HepG2 (cell line): ENCODE data around the gene TSPYL1. TPM values are rescaled to one million over a fixed set of nuclear protein-coding genes. Genes with fewer than 3 reads are reported as not detected.

Experiments used
- ATAC-seq: fragments of 200-7000 bp; cut with Tn5 transposase; 3 replicates; pipeline ENCODE4 v1.9.1; 2020; ENCODE audit warnings: mild to moderate bottlenecking, moderate library complexity
- BruUV-seq: library from RNA; stranded (reverse); fragments of 400-500 nt; replicated peaks from 2 replicates; lab custom pipeline; 2021; lab: Mats Ljungman, UMichigan
- CTCF ChIA-PET: fragments of 300-600 bp; formaldehyde crosslinking; extraction: SDS; loops from one replicate; lab custom pipeline; 2021; ENCODE audit warnings: low total read pairs, inconsistent platforms, low intra/inter-chr PET ratio; lab: Yijun Ruan, JAX
- POLR2A ChIA-PET: fragments of 350-600 bp; sonication (Branson Sonifier 250); formaldehyde crosslinking; loops from one replicate; lab custom pipeline; 2020; ENCODE audit warnings: antibody characterized with exemption, inconsistent platforms; lab: Yijun Ruan, JAX
- DNase-seq: peaks from one replicate; pipeline ENCODE4 v3.0.0-alpha.2; 2015; ENCODE audit warnings: low spot score
- FAIRE-seq: peaks from 3 replicates; lab custom pipeline; 2011; peaks lifted over from hg19 to GRCh38; lab: Jason Lieb, UNC
- H2AFZ ChIP-seq: one replicate; pipeline ENCODE4 v1.6.1; 2011; ENCODE audit warnings: low read length, inconsistent platforms
- H3K27ac ChIP-seq: fragments of 300-600 bp; 3 replicates; pipeline ENCODE4 v1.8.0; 2011; ENCODE audit warnings: mixed run types, mild to moderate bottlenecking, mixed read lengths, low read length, inconsistent platforms; ENCODE audit not compliant: insufficient read depth; ENCODE audit errors: extremely low read length
- H3K27me3 ChIP-seq, 2 experiments: fragments of 200-600 bp in 1 of 2; 2 replicates in 1 of 2; 3 replicates in 1 of 2; pipeline versions ENCODE4 v1.6.0 to v1.8.0; 2011; ENCODE audit warnings: low read length in 2 of 2, mild to moderate bottlenecking in 2 of 2, moderate library complexity in 2 of 2, inconsistent platforms in 1 of 2; ENCODE audit not compliant: insufficient read depth in 2 of 2, control insufficient read depth in 1 of 2
- H3K36me3 ChIP-seq, 2 experiments: fragments of 200-600 bp in 1 of 2; replicated peaks in 1 of 2; 2 replicates in 1 of 2; 3 replicates in 1 of 2; pipeline versions ENCODE4 v1.5.1 to v1.8.0; 2011; ENCODE audit warnings: low read length in 2 of 2, inconsistent platforms in 1 of 2; ENCODE audit not compliant: insufficient read depth in 2 of 2, control insufficient read depth in 1 of 2
- H3K4me1 ChIP-seq: 2 replicates; pipeline ENCODE4 v1.5.1; 2012; ENCODE audit warnings: low read length, inconsistent platforms; ENCODE audit not compliant: insufficient read depth
- H3K4me2 ChIP-seq: 2 replicates; pipeline ENCODE4 v1.6.0; 2011; ENCODE audit warnings: low read depth, low read length, inconsistent platforms
- H3K4me3 ChIP-seq, 3 experiments: fragments of 200-600 bp in 1 of 3; sonication (generic), shearing (Covaris generic) in 1 of 3; replicated peaks in 1 of 3; 2 replicates each; pipeline ENCODE4 v1.5.1; 2011 to 2016; ENCODE audit warnings: low read length in 3 of 3, inconsistent platforms in 2 of 3, low read depth in 2 of 3, mild to moderate bottlenecking in 2 of 3, control low read depth in 1 of 3, mixed read lengths in 1 of 3; ENCODE audit not compliant: insufficient read depth in 1 of 3
- H3K79me2 ChIP-seq: one replicate; pipeline ENCODE4 v1.6.1; 2011; ENCODE audit warnings: low read length, inconsistent platforms; ENCODE audit not compliant: insufficient read depth
- H3K9ac ChIP-seq: 2 replicates; pipeline ENCODE4 v1.6.0; 2011; ENCODE audit warnings: mild to moderate bottlenecking, low read depth, low read length, inconsistent platforms; ENCODE audit not compliant: insufficient read depth
- H3K9me3 ChIP-seq: 2 replicates; pipeline ENCODE4 v1.5.1; 2012; ENCODE audit warnings: mild to moderate bottlenecking, low read length
- H4K20me1 ChIP-seq: 2 replicates; pipeline ENCODE4 v1.6.0; 2011; ENCODE audit warnings: inconsistent platforms, mild to moderate bottlenecking, low read length, moderate library complexity; ENCODE audit not compliant: insufficient read depth
- TMF1 ChIP-seq: sonication (generic); formaldehyde crosslinking; IDR thresholded peaks from 2 replicates; pipeline ENCODE4 v1.8.1; 2022; ENCODE audit warnings: low read depth, missing genetic modification reagents
- ZBTB2 ChIP-seq: sonication (generic); formaldehyde crosslinking; IDR thresholded peaks from 2 replicates; pipeline ENCODE4 v1.8.0; 2022; ENCODE audit warnings: low read depth, missing genetic modification reagents
- ZFY ChIP-seq: sonication (generic); formaldehyde crosslinking; IDR thresholded peaks from 2 replicates; pipeline ENCODE4 v1.4.0; 2020; ENCODE audit warnings: missing genetic modification reagents
- ZNF414 ChIP-seq: sonication (generic); formaldehyde crosslinking; IDR thresholded peaks from 2 replicates; pipeline ENCODE4 v1.5.0; 2020; ENCODE audit warnings: missing genetic modification reagents
- ZNF607 ChIP-seq: sonication (generic); formaldehyde crosslinking; IDR thresholded peaks from 2 replicates; pipeline ENCODE4 v1.5.1; 2020; ENCODE audit warnings: missing genetic modification reagents, mild to moderate bottlenecking, borderline replicate concordance
- ZNF850 ChIP-seq: sonication (generic); formaldehyde crosslinking; conservative IDR thresholded peaks from 2 replicates; pipeline ENCODE4 v1.9.0; 2021; ENCODE audit warnings: mild to moderate bottlenecking, missing genetic modification reagents
- WGBS: methylation state at CpG from one replicate; pipeline ENCODE4 v1.1.6; 2017; ENCODE audit warnings: low lambda C conversion rate; 5-methylcytosine and 5-hydroxymethylcytosine counted together
- in situ Hi-C: cut with HindIII; loops from 2 replicates; pipeline ENCODE4 v1.10.0; 2017; ENCODE audit warnings: low pct_unique_long_range_greater_than_20kb; ENCODE audit not compliant: extremely low pct_ligation_motif_present
- intact Hi-C: fragments of 100-400 bp; cut with micrococcal nuclease; formaldehyde crosslinking; loops from one replicate; pipeline ENCODE4 v1.10.0; 2022; ENCODE audit not compliant: unreplicated experiment
- polyA plus RNA-seq, 8 experiments: library from polyadenylated mRNA; depleted of rRNA in 3 of 8; stranded (reverse) in 7 of 8; unstranded in 1 of 8; fragments of >200 nt; fragmentation: Illumina TruSeq in 4 of 8; extraction: Trizol in 4 of 8; gene quantifications; 2 replicates each; pipeline versions ENCODE4 v1.2.1 to v1.2.3, GENCODE V29; 2011 to 2016; ENCODE audit warnings: low read depth in 4 of 8, missing spikeins in 1 of 8, mixed read lengths in 1 of 8; ENCODE audit not compliant: insufficient read depth in 1 of 8
- total RNA-seq, 5 experiments: library from RNA; depleted of rRNA; stranded (reverse); fragments of >200 nt; fragmentation: Illumina TruSeq; extraction: Trizol; gene quantifications; 2 replicates each; pipeline ENCODE4 v1.2.3, GENCODE V29; 2016; ENCODE audit warnings: low read depth in 1 of 5

The TSPYL1 gene
- total and polyA plus RNA-seq, 2 of the 13 experiments (the other 11 are each of a cell fraction or from before 2014, with no cell fraction given): 28.3 to 93.0 TPM

GRCh38 chr6:116301104-116301503 lies 21.4 kb upstream of the TSPYL1 start:
- in situ Hi-C loops: no loop called here
- intact Hi-C loops: no loop called here
- ChIA-PET POLR2A (no interaction called here), CTCF (no interaction called here)
- no peak overlapping the region for H2AFZ ChIP-seq
- H3K79me2 ChIP-seq: no peaks in the 10 kb centered on the region
- H3K27ac ChIP-seq: no peak overlapping the region
- DNase-seq (no peak), ATAC-seq (no peak), FAIRE-seq (no peak)
- H3K27me3 ChIP-seq: no peaks in the 10 kb centered on the region; a peak in 1 of 5 replicates
- no peaks in the 10 kb centered on the region for H3K36me3 ChIP-seq
- H3K9me3 ChIP-seq: peaks cover 8% of the 10 kb centered on the region
- TF ChIP-seq ZBTB2 (CRISPR knock-in tag): no peak
- no peak for TF ChIP-seq ZNF850 (CRISPR knock-in tag)
- no TSS peak for BruUV-seq
- no peak overlapping the region for H3K4me3 ChIP-seq
- no peak overlapping the region for H3K9ac ChIP-seq
- H3K4me2 ChIP-seq: no peak overlapping the region
- no peaks in the 10 kb centered on the region for H3K4me1 ChIP-seq
- 43% methylated on average over 3 of the region's 3 CpGs for WGBS
- no peaks in the 10 kb centered on the region for H4K20me1 ChIP-seq

DNA sequence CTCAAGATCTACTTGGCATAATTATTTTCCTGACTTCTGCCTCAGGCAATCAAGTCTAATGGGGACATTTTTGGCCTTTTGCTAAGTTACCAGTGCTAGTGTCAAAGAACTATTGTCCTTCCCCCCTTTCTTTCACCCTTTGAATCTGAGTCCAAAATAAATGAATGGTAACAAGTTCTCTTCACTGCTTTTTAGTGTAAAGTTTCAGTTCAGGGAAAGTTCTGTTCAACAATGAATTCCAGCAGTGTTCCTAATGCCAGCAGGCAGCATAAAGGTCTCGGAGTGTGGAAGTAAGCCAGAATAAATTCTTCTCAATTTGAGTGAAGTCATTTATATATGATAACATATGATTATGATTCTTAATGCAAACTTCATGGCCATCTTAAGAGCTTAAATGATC lies 20.8 kb upstream of the TSPYL1 start:
- H3K4me1 ChIP-seq: no peaks in the 10 kb centered on the region
- no peak overlapping the region for H3K27ac ChIP-seq
- TF ChIP-seq ZNF414 (CRISPR knock-in tag): no peak
- TF ChIP-seq TMF1 (CRISPR knock-in tag): no peak
- no peak for TF ChIP-seq ZFY (CRISPR knock-in tag)
- TF ChIP-seq ZNF607 (CRISPR knock-in tag): no peak
- CTCF ChIA-PET: no interaction called here
- H3K27me3 ChIP-seq: no peaks in the 10 kb centered on the region; a peak in 1 of 5 replicates
- no peak overlapping the region for H3K4me3 ChIP-seq
- POLR2A ChIA-PET: no interaction called here
- no TSS peak for BruUV-seq
- no peaks in the 10 kb centered on the region for H4K20me1 ChIP-seq
- H3K79me2 ChIP-seq: no peaks in the 10 kb centered on the region
- in situ Hi-C loops: no loop called here
- H3K9me3 ChIP-seq: peaks cover 8% of the 10 kb centered on the region
- 90% methylated on average over 1 of the region's 1 CpG for WGBS
- no peak overlapping the region for H2AFZ ChIP-seq
- DNase-seq: no peak
- ATAC-seq: no peak
- FAIRE-seq: no peak
- no peak overlapping the region for H3K4me2 ChIP-seq
- no peak overlapping the region for H3K9ac ChIP-seq
- intact Hi-C loops: no loop called here
- H3K36me3 ChIP-seq: no peaks in the 10 kb centered on the region
